ENCODE results near the gene MACROD2.

Gene MACROD2

DNA sequence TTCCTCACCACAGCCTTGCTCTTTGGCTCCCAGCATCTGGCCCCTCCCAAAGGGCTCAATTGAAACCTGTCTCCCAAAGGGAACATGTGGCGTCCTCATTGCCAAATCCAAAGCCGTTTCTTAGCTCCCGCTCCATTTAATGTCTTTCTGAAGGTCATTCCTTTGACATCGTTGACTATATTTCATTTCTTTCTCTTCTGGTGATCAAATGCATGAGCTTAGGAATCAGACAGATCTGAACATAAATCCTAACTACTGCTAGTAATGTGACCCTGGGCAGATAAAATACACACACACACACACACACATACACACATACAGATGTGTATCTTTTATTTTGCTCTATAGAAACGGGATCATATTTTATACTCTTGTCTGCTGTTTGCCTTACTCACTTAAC is 1306.8 kb downstream of the MACROD2 start:
- DNase-seq (ENCODE audit: low spot score): no peak
- no peak for FAIRE-seq

DNA sequence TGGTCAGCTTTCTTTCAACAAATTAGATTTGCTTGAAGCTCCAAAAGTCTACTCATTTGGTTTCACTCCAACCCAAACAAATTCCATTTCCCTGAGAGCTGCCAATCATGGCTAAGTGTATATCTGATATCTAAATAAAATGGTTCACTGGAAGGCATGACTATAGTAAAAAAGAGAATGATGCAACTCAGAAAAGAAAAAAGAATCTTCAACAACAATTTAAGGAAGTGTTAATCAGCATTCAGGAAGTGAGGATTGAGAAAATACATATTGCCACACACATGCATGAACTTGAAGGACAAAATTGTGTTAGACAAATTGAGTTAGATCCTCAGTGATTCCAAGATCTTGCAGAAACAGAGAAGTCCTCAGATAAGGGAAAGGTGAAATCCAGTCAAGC is 1315.0 kb downstream of the MACROD2 start:
- FAIRE-seq (no peak), DNase-seq (ENCODE audit: low spot score) (no peak)

GRCh38 chr20:15316556-15316955 is 1321.2 kb downstream of the MACROD2 start:
- no peak for FAIRE-seq
- DNase-seq (ENCODE audit: low spot score): no peak

DNA sequence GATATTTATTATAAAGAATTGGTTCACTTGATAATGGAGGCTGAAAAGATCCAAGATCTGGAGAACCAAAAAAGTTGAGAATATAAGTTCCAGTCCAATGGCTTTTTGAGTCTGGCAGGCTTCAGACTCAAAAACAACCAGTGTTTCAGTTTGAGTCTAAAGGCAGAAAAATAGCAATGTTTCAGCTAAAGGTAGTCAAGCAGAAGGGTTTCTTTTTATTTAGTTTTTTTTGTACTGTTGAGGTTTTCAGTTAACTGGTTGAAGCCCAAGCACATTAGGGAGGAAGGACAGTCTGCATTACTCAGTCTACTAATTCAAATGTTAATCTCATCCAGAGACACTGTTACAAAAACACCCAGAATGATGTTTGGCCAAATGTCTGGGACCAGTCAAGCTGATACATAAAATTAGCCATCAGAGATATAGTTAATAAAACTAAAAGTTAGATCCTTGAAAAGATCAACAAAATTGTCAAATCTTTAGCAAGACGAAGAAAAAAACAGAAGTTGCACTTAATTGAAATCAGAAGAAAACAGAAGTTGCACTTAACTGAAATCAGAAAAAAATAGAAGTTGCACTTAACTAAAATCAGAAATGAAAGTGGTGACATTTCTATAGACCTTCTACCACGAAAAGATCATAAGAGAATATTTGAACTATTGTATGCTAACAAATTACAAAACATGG is 1322.4 kb downstream of the MACROD2 start:
- FAIRE-seq (no peak), DNase-seq (ENCODE audit: low spot score) (no peak)

GRCh38 chr20:15318682-15319081 is 1323.4 kb downstream of the MACROD2 start:
- FAIRE-seq: no peak

DNA sequence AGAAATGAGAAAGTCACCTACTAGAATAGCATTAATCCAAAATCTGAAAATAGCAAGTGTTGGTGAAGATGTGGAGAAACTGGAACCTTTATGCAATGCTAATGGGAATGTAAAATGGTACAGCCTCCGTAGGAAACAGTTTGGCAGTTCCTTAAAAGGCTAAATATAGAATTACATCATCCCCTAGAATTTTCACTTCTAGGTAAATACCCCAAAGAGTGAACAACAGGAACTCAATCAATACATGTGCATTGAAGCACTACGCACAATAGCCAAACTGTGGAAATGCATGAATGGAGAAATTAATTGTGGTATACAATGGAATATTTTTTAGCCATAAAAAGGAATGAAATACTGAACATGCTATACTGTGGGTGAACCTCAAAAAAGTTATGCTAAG is 1324.1 kb downstream of the MACROD2 start:
- FAIRE-seq (no peak), DNase-seq (ENCODE audit: low spot score) (no peak)

More at GRCh38 chr20:15318682-15319081, 1323.4 kb downstream of the MACROD2 start:
- DNase-seq (ENCODE audit: low spot score): no peak

GRCh38 chr20:15320941-15321340 is 1325.6 kb downstream of the MACROD2 start:
- FAIRE-seq (no peak), DNase-seq (ENCODE audit: low spot score) (no peak)

DNA sequence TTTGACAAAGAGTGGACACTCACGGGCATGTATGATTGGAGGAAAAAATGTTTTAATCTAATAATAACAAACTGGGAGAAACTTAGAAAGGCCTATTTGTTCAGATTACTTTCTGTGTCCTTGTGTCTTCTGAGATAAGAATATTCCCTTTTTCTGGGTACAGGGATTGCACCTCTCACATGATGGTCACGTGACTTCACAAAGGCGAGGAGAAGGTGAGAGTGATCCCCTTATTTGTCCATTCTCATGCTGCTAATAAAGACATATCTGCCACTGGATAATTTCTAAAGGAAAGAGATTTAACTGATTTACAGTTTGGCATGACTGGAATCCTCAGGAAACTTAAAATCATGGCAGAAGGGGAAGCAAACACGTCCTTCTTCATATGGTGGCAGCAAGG is 1331.8 kb downstream of the MACROD2 start:
- DNase-seq (ENCODE audit: low spot score): no peak
- FAIRE-seq: no peak

DNA sequence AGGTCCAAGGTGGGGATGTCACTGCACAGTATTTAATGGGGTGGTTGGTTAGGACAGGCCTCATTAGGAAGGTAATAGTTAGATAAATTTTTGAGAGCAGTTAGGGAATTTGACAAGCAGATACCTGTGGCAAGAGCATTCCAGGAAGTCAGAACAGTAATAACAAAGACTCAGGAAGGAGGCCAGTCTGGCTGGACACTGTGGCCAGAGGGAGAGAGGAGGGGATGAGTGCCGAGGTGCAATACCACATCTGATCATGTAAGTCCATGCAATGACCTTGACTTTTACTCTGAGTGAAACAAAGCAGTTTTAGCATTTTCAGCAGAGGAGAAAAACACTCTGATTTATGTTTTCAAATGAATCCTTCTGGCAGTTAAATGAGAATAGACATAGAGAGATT is 1332.8 kb downstream of the MACROD2 start:
- DNase-seq (ENCODE audit: low spot score): no peak
- no peak for FAIRE-seq

DNA sequence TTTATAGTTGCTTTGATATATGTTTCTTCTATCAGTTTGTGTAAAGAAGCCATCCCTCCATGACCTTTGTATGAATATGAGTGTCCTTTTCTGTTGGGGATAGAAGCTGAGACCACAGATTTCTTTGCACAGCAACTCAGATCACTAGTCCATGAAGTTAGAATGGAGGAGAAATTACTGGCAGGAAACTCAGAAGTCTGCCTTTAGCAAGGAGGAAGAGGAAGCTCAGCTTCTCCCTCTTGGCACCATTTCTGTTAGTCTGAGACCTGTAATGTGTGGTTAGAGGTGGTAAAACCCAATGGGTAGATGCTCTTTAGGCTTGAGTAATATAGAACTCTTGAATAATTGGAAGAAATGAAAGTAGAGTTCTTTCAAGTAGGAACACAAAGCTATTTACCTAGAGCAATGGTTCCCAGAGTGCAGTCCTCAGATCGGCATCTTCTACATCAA is 1337.4 kb downstream of the MACROD2 start:
- no peak for DNase-seq (ENCODE audit: low spot score)
- FAIRE-seq: no peak

- FAIRE-seq: no peak
Observed at GRCh38 chr20:15333170-15333569, 1337.9 kb downstream of the MACROD2 start.

DNA sequence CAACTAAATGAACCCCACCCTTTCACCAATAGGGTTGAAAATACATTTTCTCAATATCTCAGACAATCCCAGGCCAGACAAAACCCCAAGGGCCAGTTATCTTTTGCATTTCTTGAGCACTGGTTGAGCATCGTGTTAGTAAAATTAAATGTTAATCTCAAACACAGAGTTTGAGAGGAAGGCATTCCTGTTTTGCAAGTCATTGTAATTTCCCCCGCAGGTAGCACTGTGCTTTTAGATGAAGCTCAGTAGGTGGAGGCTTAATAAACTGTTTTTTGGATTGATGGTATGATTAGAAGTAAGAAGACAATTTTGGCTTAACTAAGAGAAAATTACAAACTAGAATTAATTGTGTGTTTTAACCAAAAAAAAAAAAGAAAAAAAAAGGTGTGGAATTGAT is 1340.7 kb downstream of the MACROD2 start:
- FAIRE-seq (no peak), DNase-seq (ENCODE audit: low spot score) (no peak)

More at GRCh38 chr20:15333170-15333569, 1337.9 kb downstream of the MACROD2 start:
- DNase-seq (ENCODE audit: low spot score): no peak

DNA sequence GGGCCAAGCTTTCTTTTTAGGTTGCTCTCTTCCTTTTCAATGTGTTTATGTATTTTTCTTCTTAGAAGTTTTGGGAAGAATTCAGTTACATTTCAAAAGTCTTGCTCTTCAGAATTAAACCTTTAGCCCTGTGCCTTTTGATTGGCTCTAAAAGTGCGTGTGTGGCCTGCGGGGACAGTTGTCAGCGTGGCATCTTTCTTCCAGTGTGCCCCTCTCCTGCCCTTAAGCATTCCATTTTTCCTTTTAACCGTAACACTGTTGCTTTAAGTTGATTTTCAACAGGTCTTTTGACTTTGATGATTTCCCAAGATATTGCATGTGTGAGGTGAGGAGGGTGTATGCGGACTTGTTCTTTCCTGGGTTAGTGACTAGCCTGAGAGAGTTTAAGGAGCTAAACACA is 1341.2 kb downstream of the MACROD2 start:
- no peak for DNase-seq (ENCODE audit: low spot score)
- FAIRE-seq: no peak

DNA sequence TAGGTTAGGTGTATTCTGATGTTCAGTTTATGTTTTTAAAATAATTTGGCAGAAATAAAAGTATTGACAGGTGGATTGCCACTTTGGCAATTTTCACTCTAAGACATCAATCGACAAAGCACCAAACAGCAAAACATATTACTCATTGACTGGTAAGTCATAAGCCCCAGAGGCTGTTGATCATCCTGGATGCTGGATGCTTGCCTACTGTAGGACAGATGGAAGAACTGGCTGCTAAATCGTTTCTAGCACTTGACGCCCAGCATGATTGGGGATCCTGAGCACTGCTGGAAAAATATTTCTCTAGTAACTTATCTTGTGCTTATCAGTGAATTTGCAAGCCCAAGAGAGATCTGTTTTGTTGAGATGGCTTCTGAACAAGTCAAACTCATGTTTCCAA is 1343.9 kb downstream of the MACROD2 start:
- FAIRE-seq: no peak
- no peak for DNase-seq (ENCODE audit: low spot score)

DNA sequence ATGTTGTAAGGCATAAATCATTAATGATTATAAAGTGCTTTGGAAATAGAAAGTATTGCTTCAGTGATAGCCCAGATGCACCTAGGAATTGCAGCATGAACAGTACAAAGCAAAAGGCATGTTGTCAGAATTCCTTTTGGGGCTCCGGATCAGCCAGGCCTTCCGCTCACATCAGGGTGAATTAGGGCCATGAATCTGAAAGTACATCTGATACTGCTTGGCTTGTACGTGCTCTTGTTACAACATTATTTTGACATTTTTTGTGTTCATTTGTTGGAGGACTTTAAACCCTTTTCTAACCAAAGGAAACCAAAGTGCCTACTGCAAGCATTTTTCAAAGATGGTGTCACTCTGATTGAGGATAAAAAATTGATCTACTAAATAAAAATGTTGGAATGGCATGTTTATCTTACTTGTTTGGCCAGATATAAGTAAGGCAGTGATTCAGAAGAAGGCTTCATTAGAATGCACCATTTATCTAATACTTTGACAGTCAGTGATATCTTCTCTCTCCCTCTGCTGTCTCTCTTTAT is 1347.7 kb downstream of the MACROD2 start:
- FAIRE-seq (no peak), DNase-seq (ENCODE audit: low spot score) (no peak)

DNA sequence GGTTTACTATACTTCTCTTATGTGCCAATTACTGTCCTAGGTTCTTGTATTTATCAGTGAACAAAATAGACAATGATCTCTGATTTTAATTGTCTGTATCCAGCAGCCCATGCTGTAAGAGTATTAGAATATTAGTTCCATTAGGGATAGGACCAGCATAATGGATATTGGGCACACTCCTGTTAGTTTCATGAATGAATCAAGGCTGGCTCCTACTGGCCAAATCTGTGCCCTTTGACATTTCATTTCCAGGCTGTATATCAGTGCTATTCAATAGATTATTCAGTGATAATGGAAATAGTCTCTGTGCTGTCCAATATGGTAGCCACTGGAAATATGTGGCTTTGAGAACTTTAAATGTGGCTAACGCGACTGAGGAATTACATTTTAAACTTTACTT is 1350.0 kb downstream of the MACROD2 start:
- DNase-seq (ENCODE audit: low spot score) (no peak), FAIRE-seq (no peak)

GRCh38 chr20:15346657-15347280 is 1351.5 kb downstream of the MACROD2 start:
- FAIRE-seq (no peak), DNase-seq (ENCODE audit: low spot score) (no peak)

DNA sequence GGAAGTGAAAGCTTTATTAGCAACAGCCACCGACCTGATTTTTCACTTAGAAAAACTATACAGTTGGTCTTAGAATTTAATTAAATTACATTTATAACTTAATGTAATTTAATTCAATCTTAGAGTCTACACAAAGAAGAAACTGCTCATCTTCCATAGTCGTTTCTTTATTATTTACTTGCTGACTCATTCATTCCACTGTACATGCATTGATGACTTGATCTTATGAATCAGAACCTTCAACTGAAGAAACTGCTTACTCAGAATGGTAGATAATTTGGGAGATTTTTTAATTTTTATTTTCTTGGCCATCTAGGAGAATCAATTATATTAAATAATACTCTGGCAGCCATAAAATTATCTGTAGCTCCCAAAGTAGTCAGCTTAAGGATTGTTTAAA is 1363.7 kb downstream of the MACROD2 start:
- no peak for FAIRE-seq

GRCh38 chr20:15362849-15363248 is 1367.5 kb downstream of the MACROD2 start:
- no peak for DNase-seq (ENCODE audit: low spot score)
- no peak for FAIRE-seq

More for the DNA sequence above, 1363.7 kb downstream of the MACROD2 start:
- no peak for DNase-seq (ENCODE audit: low spot score)

DNA sequence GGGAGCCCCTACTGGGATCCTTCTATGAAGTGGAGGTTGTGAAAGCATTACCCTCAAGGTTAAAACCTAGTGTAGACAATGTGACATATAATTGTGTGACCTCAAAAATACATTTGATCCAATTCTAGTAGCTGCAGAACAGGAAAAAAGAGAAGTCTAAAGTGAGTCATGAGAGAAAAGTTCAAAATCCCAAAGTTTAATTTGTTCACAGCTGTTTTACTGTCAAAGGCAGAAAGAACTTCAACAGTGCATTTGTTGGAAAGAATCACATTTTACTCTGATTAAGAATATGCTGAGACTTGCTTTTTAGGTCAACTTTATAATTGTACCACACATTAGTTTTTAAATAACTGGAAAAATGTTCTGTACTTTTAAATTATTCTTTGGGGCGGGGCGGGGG is 1369.5 kb downstream of the MACROD2 start:
- DNase-seq (ENCODE audit: low spot score) (no peak), FAIRE-seq (no peak)

DNA sequence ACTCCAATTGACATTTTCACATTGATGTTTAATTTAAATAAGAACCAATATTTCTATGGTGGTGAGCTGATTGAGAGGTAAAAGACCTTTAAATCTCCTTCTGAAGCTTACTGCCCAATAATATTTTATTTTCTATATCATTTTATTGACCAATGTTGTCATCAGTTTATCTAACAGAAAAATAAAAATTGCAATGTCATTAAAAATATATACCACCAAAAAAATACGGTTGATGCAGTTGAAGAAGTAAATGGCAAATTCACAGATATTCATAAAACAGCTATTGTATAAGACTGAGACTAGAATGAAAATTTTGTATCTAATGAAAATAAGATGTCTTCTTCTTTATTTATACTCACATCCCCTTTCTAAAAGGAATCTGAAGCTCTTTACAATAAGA is 1375.1 kb downstream of the MACROD2 start:
- FAIRE-seq (no peak), DNase-seq (ENCODE audit: low spot score) (no peak)

DNA sequence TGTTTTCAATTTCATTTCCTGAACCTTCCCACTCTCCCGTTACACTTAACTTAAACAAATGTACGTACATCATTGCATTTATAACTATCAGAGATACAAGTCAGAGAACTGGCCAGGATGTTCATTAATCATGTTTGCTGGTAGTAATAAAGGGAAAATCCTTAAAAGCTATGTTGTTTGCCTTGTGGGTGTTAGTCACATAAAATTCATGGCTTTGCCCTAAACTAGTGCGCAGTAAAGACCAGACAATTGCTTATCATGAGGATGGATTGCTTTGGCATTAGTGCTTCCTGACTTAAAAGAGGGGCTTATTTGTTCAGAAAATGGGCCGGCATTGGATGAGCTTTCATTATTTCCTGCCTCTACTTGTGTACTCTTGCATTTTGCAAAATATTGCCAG is 1379.4 kb downstream of the MACROD2 start:
- FAIRE-seq (no peak), DNase-seq (ENCODE audit: low spot score) (no peak)

DNA sequence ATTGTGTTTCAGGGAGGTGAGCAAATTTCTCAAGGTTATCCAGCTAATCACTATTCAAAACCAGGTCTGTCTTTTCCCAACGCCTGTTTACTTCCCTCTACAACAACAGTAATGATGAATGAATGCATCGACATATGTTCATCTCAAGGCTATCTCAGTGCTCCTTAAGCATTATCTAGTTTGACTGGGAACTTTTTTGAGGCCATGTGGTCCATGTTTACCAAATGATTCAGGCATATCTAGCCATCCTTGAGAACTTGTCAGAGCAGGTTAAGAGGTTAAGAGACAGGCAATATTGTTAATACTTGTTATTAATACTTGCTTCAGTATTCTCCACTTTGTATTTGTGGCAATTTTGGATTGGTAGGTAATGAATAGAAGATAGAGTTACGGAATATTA is 1380.5 kb downstream of the MACROD2 start:
- FAIRE-seq: no peak

More for the DNA sequence above, 1380.5 kb downstream of the MACROD2 start:
- DNase-seq (ENCODE audit: low spot score): no peak
